Suppressor macrophage treated with lipopolysaccharide for 4 hours (primary cell): ENCODE results near the gene CD4.
"Not testable (repeated sequence)": the region's sequence is repeated elsewhere in the genome, so short reads cannot be mapped to it uniquely, and the experiment has no call there.

Experiments
- DNase-seq: peaks from one replicate; pipeline ENCODE4 v3.0.0-alpha.2; 2020

CD4 gene

GRCh38 chr12:6788972-6789924 lies at the start of gene CD4:
TSS of gene CD4 (plus strand) at chr12:6789528. CDS start at chr12:6800139, 10,611 bp downstream.
- peak; percentile 91 for DNase-seq

GRCh38 chr12:6742080-6742479 lies 47.2 kb upstream of the CD4 start:
- not testable (repeated sequence) for DNase-seq

GRCh38 chr12:6742834-6743233 lies 46.5 kb upstream of the CD4 start:
- DNase-seq, result peak; percentile 56

- DNase-seq, result peak; percentile 57
Measured at GRCh38 chr12:6743300-6743699, 46.0 kb upstream of the CD4 start.

GRCh38 chr12:6745741-6746525 lies 43.4 kb upstream of the CD4 start:
- peak; percentile 81 for DNase-seq

- DNase-seq, result peak; percentile 18
Measured at GRCh38 chr12:6747216-6747615, 42.1 kb upstream of the CD4 start.

- no peak for DNase-seq
Measured at GRCh38 chr12:6748761-6749160, 40.6 kb upstream of the CD4 start.

- no peak for DNase-seq
Measured at GRCh38 chr12:6750506-6750905, 38.8 kb upstream of the CD4 start.

GRCh38 chr12:6751767-6752166 lies 37.6 kb upstream of the CD4 start:
- DNase-seq, result no peak

- DNase-seq, result no peak
Measured at GRCh38 chr12:6752167-6752920, 37.0 kb upstream of the CD4 start.

GRCh38 chr12:6752921-6753771 lies 36.2 kb upstream of the CD4 start, which contains the start of gene MLF2:
TSS of gene MLF2 (minus strand) at chr12:6753141. CDS start at chr12:6752334, 807 bp downstream.
- peak; percentile 99 for DNase-seq

GRCh38 chr12:6753772-6754356 lies 35.5 kb upstream of the CD4 start:
- DNase-seq, result peak; percentile 32

- peak; percentile 67 for DNase-seq
Measured at GRCh38 chr12:6754411-6754810, 34.9 kb upstream of the CD4 start.

GRCh38 chr12:6757028-6757690 lies 32.2 kb upstream of the CD4 start:
- no peak for DNase-seq

GRCh38 chr12:6758506-6759095 lies 30.7 kb upstream of the CD4 start:
- peak; percentile 32 for DNase-seq

- DNase-seq, result no peak
Measured at GRCh38 chr12:6759741-6760140, 29.6 kb upstream of the CD4 start.

- no peak for DNase-seq
Measured at GRCh38 chr12:6763380-6763779, 25.9 kb upstream of the CD4 start.

- DNase-seq, result peak; percentile 72
Measured at GRCh38 chr12:6764011-6764828, 25.1 kb upstream of the CD4 start.

GRCh38 chr12:6765048-6765633 lies 24.2 kb upstream of the CD4 start:
- no peak for DNase-seq
